ENCODE data around the gene KATNB1.
"Not testable (repeated sequence)": the region's sequence is repeated elsewhere in the genome, so short reads cannot be mapped to it uniquely, and the experiment has no call there.

The KATNB1 gene

DNA sequence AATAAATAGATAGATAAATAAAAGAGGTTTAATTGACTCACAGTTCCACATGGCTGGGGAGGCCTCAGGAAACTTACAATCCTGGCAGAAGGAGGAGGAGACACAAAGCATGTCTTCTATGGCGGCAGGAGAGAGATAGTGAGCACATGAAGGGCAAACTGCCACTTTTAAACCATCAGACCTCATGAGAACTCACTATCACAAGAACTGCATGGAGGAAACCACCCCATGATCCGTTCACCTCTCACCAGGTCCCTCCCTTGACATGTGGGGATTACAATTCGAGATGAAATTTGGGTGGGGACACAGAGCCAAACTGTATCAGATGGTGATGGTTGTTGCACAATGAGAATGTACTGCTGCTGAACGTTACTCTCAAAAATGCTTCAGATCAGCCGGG lies 44.3 kb downstream of the KATNB1 start:
- DNase-seq = not testable (repeated sequence)

DNA sequence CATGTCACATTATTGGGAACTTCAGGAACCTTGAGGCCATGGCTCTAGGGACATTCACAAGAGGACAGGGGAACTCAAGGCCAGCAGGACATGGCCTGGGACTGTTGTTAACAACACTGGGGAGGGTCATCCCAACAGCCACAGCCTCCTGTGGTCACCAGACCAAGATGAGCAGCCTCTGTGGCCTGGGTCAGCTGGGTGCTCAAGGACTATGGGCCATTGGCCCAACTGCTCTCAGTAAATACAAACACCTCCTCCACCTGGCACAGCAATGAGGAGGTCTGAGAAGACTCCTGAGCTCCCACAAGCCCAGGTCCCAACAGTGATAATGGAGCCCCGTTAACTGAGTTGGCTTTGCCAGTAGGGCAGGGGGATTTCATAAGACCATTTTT lies 45.8 kb downstream of the KATNB1 start:
- no peak for DNase-seq

DNA sequence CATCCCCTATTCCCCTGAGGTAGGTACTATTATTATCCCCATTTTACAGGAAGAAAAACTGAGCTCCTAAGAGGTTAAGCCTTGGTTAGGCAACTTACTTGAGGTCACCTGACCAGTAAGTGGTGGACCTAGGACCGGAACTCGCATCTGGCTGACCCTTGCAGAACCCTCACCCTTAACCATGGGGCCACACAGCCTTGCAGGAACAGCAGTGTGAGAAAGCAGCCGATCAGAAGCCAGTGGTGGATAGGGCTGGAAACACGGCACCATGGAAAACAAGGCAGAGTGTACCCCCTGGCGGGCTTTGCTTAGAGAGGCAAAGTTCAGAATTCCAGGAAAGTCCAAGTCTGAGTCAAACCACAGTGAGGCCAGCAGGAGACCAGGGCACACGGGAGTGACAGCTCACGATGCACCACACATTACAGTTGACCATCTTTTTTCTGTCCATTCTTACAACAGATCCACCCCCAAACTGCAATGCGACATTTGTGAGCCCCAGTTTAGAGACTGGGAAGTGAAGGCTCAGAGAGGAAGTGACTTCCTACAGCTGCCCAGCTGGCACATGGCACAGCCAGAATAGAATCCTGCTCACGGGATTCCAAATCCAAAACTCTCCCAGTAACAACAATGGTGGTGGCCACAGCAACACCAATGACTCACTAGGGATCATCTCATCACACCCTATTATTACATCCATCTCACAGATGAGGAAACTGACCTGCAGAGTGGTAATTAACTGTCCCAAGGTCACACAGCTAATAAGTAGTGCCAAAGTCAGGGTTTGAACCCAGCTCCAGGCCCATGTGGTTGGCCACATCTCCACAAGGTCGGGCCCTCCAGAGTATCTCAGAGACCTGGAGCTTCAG lies 46.4 kb downstream of the KATNB1 start:
- DNase-seq = no peak

DNA sequence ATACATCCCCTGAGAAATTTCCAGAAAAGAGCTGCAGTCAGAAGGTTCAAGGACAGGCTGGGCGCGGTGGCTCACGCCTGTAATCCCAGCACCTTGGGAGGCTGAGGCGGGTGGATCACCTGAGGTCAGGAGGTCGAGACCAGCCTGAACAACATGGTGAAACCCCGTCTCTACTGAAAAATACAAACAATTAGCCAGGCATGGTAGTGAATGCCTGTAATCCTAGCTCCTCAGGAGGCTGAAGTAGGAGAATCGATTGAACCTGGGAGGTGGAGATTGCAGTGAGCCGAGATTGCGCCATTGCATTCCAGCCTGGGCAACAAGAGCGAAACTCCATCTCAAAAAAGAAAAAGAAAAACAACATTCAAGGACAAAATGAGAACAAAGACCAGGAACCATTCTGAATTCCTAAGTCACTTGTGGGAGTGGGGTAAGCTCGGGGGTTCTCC lies 47.1 kb downstream of the KATNB1 start:
- not testable (repeated sequence) for DNase-seq

- DNase-seq = no peak
Measured at GRCh38 chr16:57783116-57783515, 47.5 kb downstream of the KATNB1 start.

GRCh38 chr16:57783883-57784282 lies 48.3 kb downstream of the KATNB1 start:
- DNase-seq = no peak

GRCh38 chr16:57784334-57784733 lies 48.8 kb downstream of the KATNB1 start:
- DNase-seq = no peak

DNA sequence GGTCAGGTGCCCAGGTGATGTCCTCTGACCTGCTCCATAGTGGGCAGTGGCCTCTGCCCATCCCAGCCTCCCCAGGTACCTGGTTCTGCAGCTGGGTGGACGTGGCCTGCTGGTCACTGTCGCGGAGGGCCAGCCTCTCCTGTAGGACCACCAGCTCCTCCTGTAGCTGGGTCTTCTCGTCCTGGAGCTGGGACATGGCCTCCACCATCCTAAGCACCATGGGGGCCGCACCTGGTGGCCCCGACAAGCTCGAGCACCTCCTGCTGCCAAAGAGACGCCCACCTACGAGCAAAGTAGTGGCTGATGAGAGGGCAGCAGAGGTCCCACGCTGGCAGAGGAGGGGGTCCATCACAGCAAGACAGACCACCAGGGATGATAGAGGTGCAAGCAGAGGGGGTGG lies 49.8 kb downstream of the KATNB1 start:
- no peak for DNase-seq

- no peak for DNase-seq
Measured at GRCh38 chr16:57785924-57786323, 50.4 kb downstream of the KATNB1 start.

DNA sequence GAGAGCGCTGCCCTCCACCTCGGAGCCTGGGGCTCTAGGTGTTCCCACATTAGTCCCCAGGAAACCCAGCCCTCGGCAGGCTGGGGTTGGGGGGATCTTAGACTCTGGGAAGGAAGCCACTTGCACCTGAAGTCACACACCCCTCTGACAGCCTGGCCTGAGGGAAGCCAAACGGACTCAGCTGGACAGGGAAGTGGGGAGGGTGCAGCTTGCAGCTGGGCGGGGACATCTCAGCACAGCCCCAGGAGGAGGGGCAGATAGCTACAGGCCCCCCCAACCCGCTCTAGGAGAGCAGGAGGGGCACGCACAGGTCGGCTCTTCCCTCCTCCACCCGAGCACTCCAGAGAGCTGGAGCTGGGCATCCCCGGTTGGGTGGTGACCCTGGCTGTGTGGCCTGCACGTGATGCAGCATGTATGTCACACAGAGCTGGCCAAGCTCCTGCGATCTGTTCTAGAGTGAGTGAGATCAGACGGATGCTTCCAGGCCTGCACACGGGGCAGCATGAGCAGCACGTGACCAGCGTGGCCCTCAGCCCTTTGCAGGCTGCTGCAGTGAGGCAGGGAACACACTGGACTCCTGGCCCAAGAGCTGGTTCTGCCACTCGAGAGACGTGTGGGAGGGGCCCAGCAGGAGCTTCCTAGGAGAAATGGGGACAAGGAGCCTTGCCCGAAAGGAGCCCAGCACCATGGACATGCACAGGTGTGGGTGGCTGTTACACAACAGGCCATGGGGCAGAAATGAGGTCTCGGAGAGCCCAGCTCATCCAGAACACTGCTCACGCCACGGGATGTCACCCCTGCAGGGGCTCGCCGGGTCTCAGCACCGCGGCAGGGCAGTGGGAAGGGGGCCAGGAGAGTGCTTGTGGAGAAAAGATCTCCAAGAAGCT lies 51.3 kb downstream of the KATNB1 start:
- no peak for DNase-seq

DNA sequence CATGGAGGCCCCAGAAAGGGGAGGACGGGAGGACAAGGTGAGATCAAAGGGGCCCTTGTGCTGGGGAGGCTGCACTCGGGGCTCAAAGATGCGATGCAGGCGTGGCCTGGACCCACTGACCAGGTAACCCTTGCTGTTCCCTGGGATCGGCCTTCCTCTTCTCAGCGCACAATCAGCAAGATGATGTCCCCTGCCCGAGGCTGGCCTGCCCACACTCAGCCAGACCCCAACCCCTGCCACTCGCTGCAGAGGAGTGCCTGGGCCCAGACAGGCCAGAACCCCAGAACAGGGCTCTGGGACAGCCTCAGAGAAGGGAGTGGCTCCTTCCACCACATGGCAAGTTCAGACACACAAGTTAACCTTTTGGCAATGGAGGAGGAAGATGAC lies 51.9 kb downstream of the KATNB1 start:
- no peak for DNase-seq

DNA sequence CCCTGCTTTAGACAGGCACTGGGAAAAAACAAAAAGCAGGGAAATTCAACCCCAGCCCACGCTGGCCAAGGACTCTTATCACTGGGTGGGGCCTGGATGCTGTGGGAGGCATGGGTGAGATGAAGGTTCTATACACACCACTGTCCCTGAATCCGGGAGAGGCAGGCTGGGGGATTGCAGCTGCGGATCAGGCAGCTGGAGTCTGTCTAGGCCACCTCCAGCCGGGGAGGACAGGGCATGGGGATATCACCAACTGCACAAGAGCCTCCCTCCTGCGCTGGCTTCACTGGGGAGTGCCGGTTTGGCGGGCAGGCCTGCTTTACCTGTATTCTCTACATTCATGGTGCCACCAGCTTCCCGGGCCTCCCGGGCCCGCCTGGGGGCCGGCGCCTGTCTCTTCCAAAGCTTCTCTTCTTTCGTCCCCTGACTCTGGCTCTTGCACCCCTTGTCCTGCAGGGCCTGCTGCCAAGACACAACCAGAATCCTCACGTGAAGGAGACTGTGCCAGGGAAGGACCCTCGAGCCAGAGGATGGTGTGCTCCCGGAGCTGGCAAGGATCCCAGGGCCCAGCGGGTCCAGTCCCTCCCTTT lies 52.8 kb downstream of the KATNB1 start:
- DNase-seq = no peak

DNA sequence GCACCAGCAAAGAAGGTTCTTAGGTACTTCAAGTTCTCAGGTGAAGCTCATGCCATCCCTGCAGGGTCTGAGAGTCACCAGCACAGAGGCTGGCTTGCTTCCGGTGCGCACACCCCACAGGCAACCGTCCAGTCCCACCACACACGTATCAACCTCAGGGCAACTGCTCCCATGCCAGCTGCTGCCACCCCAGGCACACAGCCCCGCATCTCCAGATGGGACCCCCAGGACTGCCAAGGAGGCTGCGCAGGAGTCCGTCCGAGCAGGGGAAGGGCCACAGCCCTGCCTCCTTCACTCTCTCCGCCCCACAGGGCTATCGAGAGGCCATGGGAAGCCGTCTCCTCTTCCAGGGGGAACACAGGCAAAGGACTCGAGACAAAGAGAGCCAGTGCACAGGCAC lies 53.4 kb downstream of the KATNB1 start:
- DNase-seq = no peak

- peak; percentile 91 for DNase-seq
Measured at GRCh38 chr16:57791195-57791892, 55.8 kb downstream of the KATNB1 start.

GRCh38 chr16:57791893-57792461 lies 56.4 kb downstream of the KATNB1 start:
- peak; percentile 34 for DNase-seq

DNA sequence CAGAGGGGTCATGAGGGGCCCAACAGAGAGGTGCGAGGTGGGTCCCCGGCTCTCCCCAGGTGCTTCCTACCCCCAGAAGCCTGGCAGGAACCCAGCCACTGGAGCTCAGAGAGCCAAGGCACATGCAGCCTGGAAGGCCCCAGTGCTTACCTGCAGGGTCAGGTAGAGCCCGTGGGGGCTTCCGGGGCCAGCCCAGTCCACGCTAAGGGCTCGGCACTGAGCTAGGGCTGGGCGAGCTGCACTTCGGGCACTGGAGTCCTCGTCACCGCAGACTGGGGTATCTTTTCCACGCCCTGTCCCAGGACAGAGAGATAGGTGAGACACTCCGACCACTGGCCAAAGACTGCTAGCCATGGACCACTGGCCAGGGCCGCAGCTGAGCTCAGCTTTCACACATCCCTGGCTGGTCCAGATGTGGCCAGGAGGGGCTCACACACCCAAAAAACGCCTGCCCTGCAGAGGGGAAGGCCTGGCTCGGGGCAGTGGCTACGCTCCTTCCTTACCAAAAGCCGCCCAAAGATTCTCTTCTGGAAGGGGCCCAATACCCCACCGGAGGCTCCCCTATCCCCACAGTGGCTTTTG lies 59.4 kb downstream of the KATNB1 start:
- peak; percentile 34 for DNase-seq

GRCh38 chr16:57795431-57795878 lies 59.9 kb downstream of the KATNB1 start:
- DNase-seq = peak; percentile 90

- not testable (repeated sequence) for DNase-seq
Measured at GRCh38 chr16:57796014-57796413, 60.4 kb downstream of the KATNB1 start.

DNA sequence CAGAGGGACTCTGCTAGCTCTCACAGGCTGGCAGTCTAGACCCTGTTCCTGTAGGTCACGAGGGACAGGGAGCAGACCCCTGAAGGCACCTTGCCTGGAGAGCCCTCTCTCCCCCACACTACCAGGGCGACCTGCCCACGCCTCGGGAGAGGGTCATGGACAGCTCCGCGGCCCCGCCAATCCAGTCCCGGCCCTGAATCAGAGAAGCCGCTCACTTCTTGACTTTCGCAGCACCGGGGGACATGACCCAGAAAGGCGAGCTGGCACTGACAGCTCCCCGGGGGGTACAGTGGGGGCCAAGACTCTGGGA lies 61.6 kb downstream of the KATNB1 start:
- no peak for DNase-seq

- DNase-seq = peak; percentile 82
Measured at GRCh38 chr16:57797526-57798266, 62.1 kb downstream of the KATNB1 start.

GRCh38 chr16:57798267-57798810 lies 62.8 kb downstream of the KATNB1 start:
- peak; percentile 33 for DNase-seq
